Neural crest cell (in vitro differentiated cells): ENCODE data around the gene DOCK10. TPM values are rescaled to one million over a fixed set of nuclear protein-coding genes. Genes with fewer than 3 reads are reported as not detected.

Experiments used
- DNase-seq: peaks from one replicate; pipeline ENCODE4 v3.0.0; 2021; ENCODE audit warnings: low read depth, mixed read lengths, low spot score
- H3K27ac Mint-ChIP-seq: one replicate; pipeline ENCODE4 v1.8.0; 2021; ENCODE audit warnings: mild to moderate bottlenecking, mixed read lengths; ENCODE audit not compliant: unreplicated experiment
- H3K27me3 Mint-ChIP-seq: 2 replicates; pipeline ENCODE4 v1.8.0; 2021; ENCODE audit warnings: low read depth, mild to moderate bottlenecking, mixed read lengths
- H3K36me3 Mint-ChIP-seq: 2 replicates; pipeline ENCODE4 v1.8.0; 2021; ENCODE audit warnings: low read depth, mild to moderate bottlenecking, mixed read lengths
- H3K4me1 Mint-ChIP-seq: 2 replicates; pipeline ENCODE4 v1.8.0; 2021; ENCODE audit warnings: mixed read lengths
- H3K4me3 Mint-ChIP-seq: one replicate; pipeline ENCODE4 v1.8.0; 2021; ENCODE audit warnings: mild to moderate bottlenecking, mixed read lengths
- H3K9me3 Mint-ChIP-seq: 2 replicates; pipeline ENCODE4 v1.8.0; 2021; ENCODE audit warnings: mixed read lengths
- total RNA-seq: library from RNA; stranded (reverse); gene quantifications from 2 replicates; pipeline ENCODE4 v1.2.1, GENCODE V29; 2021
- TF ChIP-seq, protein P1 (sequence below): fragments of 200-600 bp; sonication (generic); conservative IDR thresholded peaks from 2 replicates; pipeline ENCODE4 v1.5.0; 2021; ENCODE audit warnings: antibody characterized with exemption, mild to moderate bottlenecking

The DOCK10 gene
- total RNA-seq, 1 donor from 2014 or later, result 29.7 TPM

- TF ChIP-seq, protein P1, sequence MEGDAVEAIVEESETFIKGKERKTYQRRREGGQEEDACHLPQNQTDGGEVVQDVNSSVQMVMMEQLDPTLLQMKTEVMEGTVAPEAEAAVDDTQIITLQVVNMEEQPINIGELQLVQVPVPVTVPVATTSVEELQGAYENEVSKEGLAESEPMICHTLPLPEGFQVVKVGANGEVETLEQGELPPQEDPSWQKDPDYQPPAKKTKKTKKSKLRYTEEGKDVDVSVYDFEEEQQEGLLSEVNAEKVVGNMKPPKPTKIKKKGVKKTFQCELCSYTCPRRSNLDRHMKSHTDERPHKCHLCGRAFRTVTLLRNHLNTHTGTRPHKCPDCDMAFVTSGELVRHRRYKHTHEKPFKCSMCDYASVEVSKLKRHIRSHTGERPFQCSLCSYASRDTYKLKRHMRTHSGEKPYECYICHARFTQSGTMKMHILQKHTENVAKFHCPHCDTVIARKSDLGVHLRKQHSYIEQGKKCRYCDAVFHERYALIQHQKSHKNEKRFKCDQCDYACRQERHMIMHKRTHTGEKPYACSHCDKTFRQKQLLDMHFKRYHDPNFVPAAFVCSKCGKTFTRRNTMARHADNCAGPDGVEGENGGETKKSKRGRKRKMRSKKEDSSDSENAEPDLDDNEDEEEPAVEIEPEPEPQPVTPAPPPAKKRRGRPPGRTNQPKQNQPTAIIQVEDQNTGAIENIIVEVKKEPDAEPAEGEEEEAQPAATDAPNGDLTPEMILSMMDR, result no peak
- H3K27ac Mint-ChIP-seq, result no peak overlapping the region
- no peak for DNase-seq
Measured at GRCh38 chr2:224753743-224754540, 288.3 kb downstream of the DOCK10 start.

DNA sequence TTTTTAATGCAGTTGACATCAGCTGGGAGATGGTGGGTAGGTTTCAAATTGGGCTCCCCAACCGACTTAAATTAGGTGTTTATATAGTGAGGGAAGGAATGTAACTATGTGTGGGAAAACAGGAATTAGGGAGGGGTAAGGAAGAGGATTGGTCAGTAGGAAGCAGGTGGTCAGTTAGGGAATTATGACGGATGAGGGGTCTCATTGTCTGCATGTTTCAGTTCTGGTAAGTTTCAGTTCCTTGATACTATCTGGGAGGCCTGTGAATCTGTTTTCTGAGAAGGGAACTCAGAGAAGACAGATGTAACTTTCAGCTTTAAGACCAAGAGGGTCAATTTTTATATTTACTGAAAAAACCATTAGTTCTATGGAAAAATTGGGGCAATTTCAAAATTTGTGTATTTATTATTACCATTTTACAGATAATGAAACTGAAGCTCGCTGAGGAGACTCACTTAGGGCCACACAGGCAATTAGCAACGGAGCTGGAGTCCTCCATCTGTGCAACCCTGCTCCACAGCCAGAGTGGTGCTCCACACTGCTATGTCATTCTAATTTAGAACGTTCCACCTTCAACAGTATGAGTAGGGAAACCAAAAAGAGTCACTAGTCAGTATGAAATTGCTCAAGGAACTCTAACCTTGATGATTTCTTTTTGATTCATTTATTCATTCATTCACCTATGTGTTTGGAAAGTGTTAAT, 290.1 kb downstream of the DOCK10 start:
- no peak overlapping the region for H3K27ac Mint-ChIP-seq
- H3K4me1 Mint-ChIP-seq, result no peaks in the 10 kb centered on the region
- TF ChIP-seq, protein P1, result no peak
- no peaks in the 10 kb centered on the region for H3K27me3 Mint-ChIP-seq
- peaks cover 7% of the 10 kb centered on the region for H3K36me3 Mint-ChIP-seq
- no peak overlapping the region for H3K4me3 Mint-ChIP-seq
- peaks cover 7% of the 10 kb centered on the region for H3K9me3 Mint-ChIP-seq
- no peak for DNase-seq

More at GRCh38 chr2:224753743-224754540, 288.3 kb downstream of the DOCK10 start:
- H3K4me1 Mint-ChIP-seq, result no peaks in the 10 kb centered on the region
- H3K4me3 Mint-ChIP-seq, result no peak overlapping the region
- H3K27me3 Mint-ChIP-seq, result no peaks in the 10 kb centered on the region
- peaks cover 19% of the 10 kb centered on the region for H3K9me3 Mint-ChIP-seq
- H3K36me3 Mint-ChIP-seq, result peaks cover 24% of the 10 kb centered on the region

DNA sequence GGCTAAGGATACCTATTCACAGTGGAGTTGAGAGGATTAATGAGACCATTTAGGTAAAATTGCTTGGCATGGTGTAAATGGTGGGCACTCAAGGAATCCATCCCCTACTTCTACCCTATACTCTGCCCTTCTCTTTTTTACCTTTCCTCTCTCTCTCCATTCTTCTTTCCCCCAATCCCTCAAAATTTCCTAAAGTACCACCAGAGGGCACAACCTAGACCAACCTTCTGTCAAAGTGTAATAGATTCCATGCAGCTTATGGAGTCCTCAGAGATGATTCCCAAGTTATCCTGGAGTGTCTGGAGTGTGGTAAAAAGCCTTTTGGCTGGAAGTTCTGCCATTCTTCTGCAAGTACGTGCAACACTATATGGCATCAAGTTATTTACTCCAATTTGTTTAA, 293.1 kb downstream of the DOCK10 start:
- TF ChIP-seq, protein P1, result peak; percentile 19
- DNase-seq, result no peak
- Mint-ChIP-seq H3K27me3 (no peaks in the 10 kb centered on the region), H3K9me3 (peaks cover 3% of the 10 kb centered on the region), H3K4me1 (no peaks in the 10 kb centered on the region), H3K4me3 (no peak overlapping the region), H3K27ac (no peak overlapping the region), H3K36me3 (peaks cover 2% of the 10 kb centered on the region)

- no peak for DNase-seq
- H3K4me1 Mint-ChIP-seq, result no peaks in the 10 kb centered on the region
- H3K36me3 Mint-ChIP-seq, result peaks cover 2% of the 10 kb centered on the region
- H3K9me3 Mint-ChIP-seq, result no peaks in the 10 kb centered on the region
- H3K27ac Mint-ChIP-seq, result no peak overlapping the region
- no peak overlapping the region for H3K4me3 Mint-ChIP-seq
- TF ChIP-seq, protein P1, result no peak
- no peaks in the 10 kb centered on the region for H3K27me3 Mint-ChIP-seq
Measured at GRCh38 chr2:224747765-224748164, 294.5 kb downstream of the DOCK10 start.

- TF ChIP-seq, protein P1, result no peak
- H3K36me3 Mint-ChIP-seq, result peaks cover 17% of the 10 kb centered on the region
- H3K4me1 Mint-ChIP-seq, result no peaks in the 10 kb centered on the region
- H3K9me3 Mint-ChIP-seq, result peaks cover 26% of the 10 kb centered on the region
- H3K27ac Mint-ChIP-seq, result no peak overlapping the region
- no peak for DNase-seq
- H3K27me3 Mint-ChIP-seq, result no peaks in the 10 kb centered on the region
- no peak overlapping the region for H3K4me3 Mint-ChIP-seq
Measured at GRCh38 chr2:224736227-224736626, 306.0 kb downstream of the DOCK10 start.
